Measurements from ENCODE around the gene IRS1. TPM values are rescaled to one million over a fixed set of nuclear protein-coding genes. Genes with fewer than 3 reads are reported as not detected.

Gene IRS1
- polyA plus RNA-seq, 1 donor (not counting 4 experiments of a cell fraction or from before 2014, with no cell fraction given), result 11.2 TPM

DNA sequence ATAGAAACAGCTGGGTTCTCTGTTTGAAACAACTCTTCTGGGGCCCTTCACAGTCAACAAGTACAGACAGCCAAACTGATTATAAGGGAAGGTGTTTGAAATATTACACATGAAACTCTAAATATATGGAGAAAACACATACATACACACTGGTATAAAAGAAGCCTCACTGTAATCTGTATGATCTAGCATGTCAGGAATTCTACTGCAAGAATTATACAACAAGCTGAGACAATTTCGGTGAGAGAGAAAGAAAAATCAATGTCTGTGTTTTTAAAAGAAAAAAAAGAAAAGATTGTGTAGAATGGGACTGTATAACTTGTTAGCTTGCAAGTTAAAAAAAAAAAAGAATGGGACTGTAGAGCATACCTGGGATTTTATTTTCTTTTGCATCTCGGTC lies 26.3 kb downstream of the IRS1 start:
- H3K79me2 ChIP-seq (ENCODE audit: control insufficient read depth, insufficient read depth, low read length), result peaks cover 28% of the 10 kb centered on the region
- H2AFZ ChIP-seq (ENCODE audit: control insufficient read depth, low read length), result no peak overlapping the region
- dilution Hi-C loops (cut with MboI; ENCODE audit: extremely low pct_ligation_motif_present, low sequenced_read_pairs), result no loop called here
- H3K9ac ChIP-seq (ENCODE audit: control insufficient read depth, extremely low read depth, insufficient read depth, low read length), result peak overlapping the region; percentile 32
- H3K36me3 ChIP-seq (ENCODE audit: control insufficient read depth in 2 of 2, extremely low read depth in 1 of 2, insufficient read depth in 2 of 2, low read length in 2 of 2), result peaks cover 9 to 10% of the 10 kb centered on the region in 2 experiments
- peak overlapping the region; percentile 55 for H3K4me2 ChIP-seq (ENCODE audit: control insufficient read depth, extremely low read depth, insufficient read depth, low read depth, low read length)
- no peaks in the 10 kb centered on the region for H4K20me1 ChIP-seq (ENCODE audit: control insufficient read depth, extremely low read depth, insufficient read depth, low read length)
- peaks cover 17% of the 10 kb centered on the region for H3K4me1 ChIP-seq (ENCODE audit: control insufficient read depth, extremely low read depth, insufficient read depth, low read length)
- H3K4me3 ChIP-seq (ENCODE audit: control insufficient read depth in 2 of 3, extremely low read depth in 1 of 3, insufficient read depth in 2 of 3, low read depth in 1 of 3, low read length in 3 of 3), result no peak overlapping the region
- H3K9me1 ChIP-seq (ENCODE audit: control insufficient read depth, extremely low read depth, insufficient read depth, low read length), result no peaks in the 10 kb centered on the region
- FAIRE-seq (no peak), DNase-seq (ENCODE audit: low read depth, low spot score) (no peak)
- peak overlapping the region; percentile 39 for H3K27ac ChIP-seq (ENCODE audit: control insufficient read depth, insufficient read depth, low read length)
- H3K27me3 ChIP-seq (ENCODE audit: control insufficient read depth, extremely low read depth, insufficient read depth, low read length), result no peaks in the 10 kb centered on the region
- TF ChIP-seq, protein P1, sequence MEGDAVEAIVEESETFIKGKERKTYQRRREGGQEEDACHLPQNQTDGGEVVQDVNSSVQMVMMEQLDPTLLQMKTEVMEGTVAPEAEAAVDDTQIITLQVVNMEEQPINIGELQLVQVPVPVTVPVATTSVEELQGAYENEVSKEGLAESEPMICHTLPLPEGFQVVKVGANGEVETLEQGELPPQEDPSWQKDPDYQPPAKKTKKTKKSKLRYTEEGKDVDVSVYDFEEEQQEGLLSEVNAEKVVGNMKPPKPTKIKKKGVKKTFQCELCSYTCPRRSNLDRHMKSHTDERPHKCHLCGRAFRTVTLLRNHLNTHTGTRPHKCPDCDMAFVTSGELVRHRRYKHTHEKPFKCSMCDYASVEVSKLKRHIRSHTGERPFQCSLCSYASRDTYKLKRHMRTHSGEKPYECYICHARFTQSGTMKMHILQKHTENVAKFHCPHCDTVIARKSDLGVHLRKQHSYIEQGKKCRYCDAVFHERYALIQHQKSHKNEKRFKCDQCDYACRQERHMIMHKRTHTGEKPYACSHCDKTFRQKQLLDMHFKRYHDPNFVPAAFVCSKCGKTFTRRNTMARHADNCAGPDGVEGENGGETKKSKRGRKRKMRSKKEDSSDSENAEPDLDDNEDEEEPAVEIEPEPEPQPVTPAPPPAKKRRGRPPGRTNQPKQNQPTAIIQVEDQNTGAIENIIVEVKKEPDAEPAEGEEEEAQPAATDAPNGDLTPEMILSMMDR (optimal IDR thresholded peaks at IDR 0.05 in 1 of 3, IDR thresholded peaks at IDR 0.05 in 1 of 3, conservative IDR thresholded peaks at IDR 0.05 in 1 of 3; ENCODE audit: extremely low read depth in 1 of 3, insufficient read depth in 2 of 3, low read length in 3 of 3), result no peak
- TF ChIP-seq EZH2 (IDR thresholded peaks at IDR 0.05; ENCODE audit: low read length), result no peak
- no peaks in the 10 kb centered on the region for H3K9me3 ChIP-seq (ENCODE audit: control insufficient read depth, low read depth, low read length)

DNA sequence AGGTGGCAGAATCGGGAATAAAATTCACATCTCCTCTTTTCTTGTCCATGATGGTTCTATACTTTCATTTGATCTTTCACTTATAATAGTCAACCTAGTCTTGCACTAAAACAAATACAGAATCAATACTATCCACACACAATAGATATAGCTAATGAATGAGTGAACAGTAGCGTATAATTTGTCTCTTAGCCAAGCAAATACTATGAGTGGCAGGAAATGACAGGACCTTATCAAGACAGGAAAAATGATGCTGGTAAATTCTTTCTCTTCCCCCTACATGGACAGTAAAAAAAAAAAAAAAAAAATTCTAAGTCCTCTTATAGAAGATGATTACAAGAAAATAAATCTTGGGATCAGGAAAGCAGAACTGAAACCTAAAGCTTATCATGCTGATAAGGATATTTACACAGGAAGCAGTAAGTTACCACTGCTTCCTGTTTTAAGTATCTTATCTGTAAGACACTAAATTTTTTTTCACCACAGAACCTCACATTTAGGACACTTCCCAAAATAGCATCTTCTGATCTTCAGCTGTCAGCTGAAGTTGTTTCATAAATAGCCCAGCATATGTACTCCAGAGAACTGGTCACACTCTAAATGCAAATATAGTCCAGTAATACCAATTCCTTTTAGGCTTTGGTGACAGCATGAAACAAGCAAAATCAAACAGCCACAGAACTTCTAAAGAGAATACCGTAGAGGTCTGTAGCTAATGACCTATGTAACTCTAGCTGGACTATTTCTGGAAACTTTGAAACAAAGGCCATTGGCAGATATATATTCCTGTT lies 27.0 kb downstream of the IRS1 start:
- peak overlapping the region; percentile 55 for H3K4me2 ChIP-seq (ENCODE audit: control insufficient read depth, extremely low read depth, insufficient read depth, low read depth, low read length)
- H3K27me3 ChIP-seq (ENCODE audit: control insufficient read depth, extremely low read depth, insufficient read depth, low read length), result no peaks in the 10 kb centered on the region
- H3K36me3 ChIP-seq (ENCODE audit: control insufficient read depth in 2 of 2, extremely low read depth in 1 of 2, insufficient read depth in 2 of 2, low read length in 2 of 2), result peaks cover 9 to 10% of the 10 kb centered on the region in 2 experiments
- H4K20me1 ChIP-seq (ENCODE audit: control insufficient read depth, extremely low read depth, insufficient read depth, low read length), result no peaks in the 10 kb centered on the region
- H3K9ac ChIP-seq (ENCODE audit: control insufficient read depth, extremely low read depth, insufficient read depth, low read length), result no peak overlapping the region
- no peak for TF ChIP-seq EZH2 (IDR thresholded peaks at IDR 0.05; ENCODE audit: low read length)
- TF ChIP-seq, protein P1 (optimal IDR thresholded peaks at IDR 0.05 in 1 of 3, IDR thresholded peaks at IDR 0.05 in 1 of 3, conservative IDR thresholded peaks at IDR 0.05 in 1 of 3; ENCODE audit: extremely low read depth in 1 of 3, insufficient read depth in 2 of 3, low read length in 3 of 3), result no peak
- H3K4me1 ChIP-seq (ENCODE audit: control insufficient read depth, extremely low read depth, insufficient read depth, low read length), result peaks cover 17% of the 10 kb centered on the region
- no peaks in the 10 kb centered on the region for H3K9me1 ChIP-seq (ENCODE audit: control insufficient read depth, extremely low read depth, insufficient read depth, low read length)
- no peaks in the 10 kb centered on the region for H3K9me3 ChIP-seq (ENCODE audit: control insufficient read depth, low read depth, low read length)
- H3K27ac ChIP-seq (ENCODE audit: control insufficient read depth, insufficient read depth, low read length), result peak overlapping the region; percentile 36
- H3K79me2 ChIP-seq (ENCODE audit: control insufficient read depth, insufficient read depth, low read length), result peaks cover 33% of the 10 kb centered on the region
- no peak for FAIRE-seq
- H2AFZ ChIP-seq (ENCODE audit: control insufficient read depth, low read length), result no peak overlapping the region
- no peak for DNase-seq (ENCODE audit: low read depth, low spot score)
- dilution Hi-C loops (cut with MboI; ENCODE audit: extremely low pct_ligation_motif_present, low sequenced_read_pairs), result no loop called here
- no peak overlapping the region for H3K4me3 ChIP-seq (ENCODE audit: control insufficient read depth in 2 of 3, extremely low read depth in 1 of 3, insufficient read depth in 2 of 3, low read depth in 1 of 3, low read length in 3 of 3)

Measured in keratinocyte (primary cell).